ENCODE results near the gene PCDH9.

DNA sequence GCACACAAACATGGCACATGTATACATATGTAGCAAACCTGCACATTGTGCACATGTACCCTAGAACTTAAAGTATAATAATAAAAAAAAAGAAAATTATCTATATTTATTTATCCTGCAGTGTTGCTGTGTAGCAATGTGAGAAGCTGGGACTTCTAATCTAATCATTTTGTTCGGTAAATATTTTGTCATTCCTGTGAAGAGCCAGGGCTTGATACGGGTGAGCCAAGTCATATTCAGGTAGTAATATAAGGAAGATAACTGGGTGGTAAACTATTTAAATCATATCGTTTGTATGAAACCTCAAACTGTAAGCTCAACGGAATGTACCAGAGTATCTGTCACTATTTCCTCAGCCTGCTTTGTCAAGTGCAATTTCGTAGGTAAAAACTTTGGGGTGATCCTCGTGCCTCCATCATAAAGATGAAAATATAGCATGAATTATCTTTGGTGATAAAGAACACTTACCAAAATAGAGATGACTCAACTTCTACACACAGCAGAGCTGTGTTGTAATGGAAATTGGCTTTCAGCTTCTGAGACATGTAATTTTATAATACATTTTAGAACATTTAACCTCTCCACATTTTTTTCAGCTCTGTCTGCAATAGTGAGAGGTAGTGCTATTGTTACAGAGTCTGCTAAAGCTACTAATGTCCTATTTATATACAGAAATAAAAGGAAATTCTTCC lies 92.9 kb downstream of the PCDH9 start:
- TF ChIP-seq HDAC2 (IDR thresholded peaks at IDR 0.05) = no peak
- TF ChIP-seq MEF2A (IDR thresholded peaks at IDR 0.05; ENCODE audit: insufficient read depth, low read depth, low read length) = no peak
- no peak for TF ChIP-seq KDM1A (IDR thresholded peaks at IDR 0.05; ENCODE audit: borderline replicate concordance)
- TF ChIP-seq BHLHE40 (IDR thresholded peaks at IDR 0.05; ENCODE audit: borderline replicate concordance in 1 of 2, low read depth in 2 of 2, low read length in 1 of 2) = no peak
